IMR-90 (cell line): ENCODE results near the gene PDS5A.

ENCODE experiments used
- BHLHE40 ChIP-seq: fragments of 150-350 bp; IDR thresholded peaks from 2 replicates; pipeline ENCODE4 v1.6.1; 2016; ENCODE audit warnings: mild to moderate bottlenecking, low read depth, low read length
- CHD1 ChIP-seq: IDR thresholded peaks from 2 replicates; pipeline ENCODE4 v1.6.1; 2012; ENCODE audit warnings: low read depth, low read length, improper control_type of control experiment
- CTCF ChIP-seq: conservative IDR thresholded peaks from 2 replicates; pipeline ENCODE4 v1.5.1; 2012; ENCODE audit warnings: mild to moderate bottlenecking, low read depth, low read length, improper control_type of control experiment
- MAFK ChIP-seq: IDR thresholded peaks from 2 replicates; pipeline ENCODE4 v1.6.1; 2012; ENCODE audit warnings: low read depth, low read length, improper control_type of control experiment
- MXI1 ChIP-seq: IDR thresholded peaks from 2 replicates; pipeline ENCODE4 v1.6.1; 2012; ENCODE audit warnings: low read depth, mild to moderate bottlenecking, low read length, moderate library complexity, borderline replicate concordance
- NFE2L2 ChIP-seq: fragments of 150-350 bp; IDR thresholded peaks from 2 replicates; pipeline ENCODE4 v1.6.1; 2016; ENCODE audit warnings: low read depth, mild to moderate bottlenecking, low read length
- POLR2A ChIP-seq: IDR thresholded peaks from 2 replicates; pipeline ENCODE4 v1.6.1; 2012; ENCODE audit warnings: mild to moderate bottlenecking, low read depth, low read length
- RAD21 ChIP-seq: IDR thresholded peaks from 2 replicates; pipeline ENCODE4 v1.6.1; 2012; ENCODE audit warnings: low read length, improper control_type of control experiment
- RFX5 ChIP-seq: IDR thresholded peaks from 2 replicates; pipeline ENCODE4 v1.8.0; 2012; ENCODE audit warnings: low read depth, mild to moderate bottlenecking, low read length, moderate library complexity

- no peak for TF ChIP-seq CTCF
- TF ChIP-seq CHD1: no peak
- no peak for TF ChIP-seq RFX5
- no peak for TF ChIP-seq MXI1
- no peak for TF ChIP-seq RAD21
- no peak for TF ChIP-seq POLR2A
- TF ChIP-seq BHLHE40: no peak
- no peak for TF ChIP-seq MAFK
- no peak for TF ChIP-seq NFE2L2
These were observed 185.2 kb downstream of the PDS5A start for GRCh38 chr4:39792529-39792928.
